Body of pancreas (tissue), 4 donors: ENCODE data around the gene SPOCK2.

Experiments used
- POLR2A ChIP-seq, 3 donors: fragments of 450-650 bp; IDR thresholded peaks; one replicate each; pipeline ENCODE4 v1.6.1; 2016; ENCODE audit warnings: antibody characterized with exemption in 3 of 3, mild to moderate bottlenecking in 2 of 3
- TF ChIP-seq, protein P1 (sequence below), 7 experiments: fragments of 450-650 bp in 4 of 7; fragments of 200-600 bp in 3 of 7; sonication (generic) in 3 of 7; IDR thresholded peaks; one replicate each; pipeline ENCODE4 v1.5.1; 2016 to 2019; ENCODE audit warnings: antibody characterized with exemption in 7 of 7

DNA sequence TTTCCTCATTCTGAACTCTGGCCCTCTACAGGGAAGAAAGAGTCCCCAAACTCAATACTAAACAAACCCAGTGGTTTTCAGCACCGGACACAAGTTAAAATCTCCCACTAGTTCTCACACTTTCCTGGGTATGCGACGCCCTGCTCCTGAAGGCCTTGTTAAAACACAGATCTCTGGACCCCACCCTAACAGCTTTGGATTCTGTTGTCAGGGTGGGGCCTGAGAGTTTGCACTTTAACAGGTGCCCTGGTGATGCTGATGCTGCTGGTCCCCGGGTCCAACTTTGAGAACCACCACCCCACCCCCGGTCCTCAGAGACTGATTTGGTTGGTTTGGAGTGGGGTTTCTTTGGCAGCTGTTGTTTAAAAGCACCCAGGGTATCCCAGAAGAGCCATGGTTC lies 62.5 kb downstream of the SPOCK2 start:
- TF ChIP-seq, protein P1, sequence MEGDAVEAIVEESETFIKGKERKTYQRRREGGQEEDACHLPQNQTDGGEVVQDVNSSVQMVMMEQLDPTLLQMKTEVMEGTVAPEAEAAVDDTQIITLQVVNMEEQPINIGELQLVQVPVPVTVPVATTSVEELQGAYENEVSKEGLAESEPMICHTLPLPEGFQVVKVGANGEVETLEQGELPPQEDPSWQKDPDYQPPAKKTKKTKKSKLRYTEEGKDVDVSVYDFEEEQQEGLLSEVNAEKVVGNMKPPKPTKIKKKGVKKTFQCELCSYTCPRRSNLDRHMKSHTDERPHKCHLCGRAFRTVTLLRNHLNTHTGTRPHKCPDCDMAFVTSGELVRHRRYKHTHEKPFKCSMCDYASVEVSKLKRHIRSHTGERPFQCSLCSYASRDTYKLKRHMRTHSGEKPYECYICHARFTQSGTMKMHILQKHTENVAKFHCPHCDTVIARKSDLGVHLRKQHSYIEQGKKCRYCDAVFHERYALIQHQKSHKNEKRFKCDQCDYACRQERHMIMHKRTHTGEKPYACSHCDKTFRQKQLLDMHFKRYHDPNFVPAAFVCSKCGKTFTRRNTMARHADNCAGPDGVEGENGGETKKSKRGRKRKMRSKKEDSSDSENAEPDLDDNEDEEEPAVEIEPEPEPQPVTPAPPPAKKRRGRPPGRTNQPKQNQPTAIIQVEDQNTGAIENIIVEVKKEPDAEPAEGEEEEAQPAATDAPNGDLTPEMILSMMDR (IDR thresholded peaks at IDR 0.05) = no peak
- no peak for TF ChIP-seq POLR2A (IDR thresholded peaks at IDR 0.05)
